Mesendoderm (in vitro differentiated cells): ENCODE measurements around the gene TWF2.

Source experiments
- DNase-seq: peaks from one replicate; pipeline ENCODE4 v3.0.0; 2013
- H2AK5ac ChIP-seq: 2 replicates; pipeline ENCODE4 v1.6.1; 2013; ENCODE audit warnings: low read length, inconsistent platforms
- H2BK120ac ChIP-seq: 2 replicates; pipeline ENCODE4 v1.6.1; 2013; ENCODE audit warnings: low read depth, mild to moderate bottlenecking, low read length, moderate library complexity, mixed read lengths
- H2BK15ac ChIP-seq: replicated peaks from 2 replicates; pipeline ENCODE4 v1.6.1; 2013; ENCODE audit warnings: low read depth, mild to moderate bottlenecking, moderate library complexity
- H2BK5ac ChIP-seq: 2 replicates; pipeline ENCODE4 v1.6.1; 2013; ENCODE audit warnings: low read length, inconsistent platforms
- H3K18ac ChIP-seq: 2 replicates; pipeline ENCODE4 v1.6.1; 2013; ENCODE audit warnings: mild to moderate bottlenecking, low read length, mixed read lengths
- H3K23ac ChIP-seq: one replicate; pipeline ENCODE4 v1.6.1; 2013; ENCODE audit warnings: low read length
- H3K27ac ChIP-seq: 2 replicates; pipeline ENCODE4 v1.5.1; 2013; ENCODE audit warnings: low read depth, mild to moderate bottlenecking, inconsistent platforms, low read length, moderate library complexity
- H3K27me3 ChIP-seq: 2 replicates; pipeline ENCODE4 v1.6.1; 2013; ENCODE audit warnings: low read length, control low read depth, mild to moderate bottlenecking, inconsistent platforms; ENCODE audit not compliant: insufficient read depth, poor library complexity
- H3K36me3 ChIP-seq: 2 replicates; pipeline ENCODE4 v1.6.1; 2013; ENCODE audit warnings: low read length, inconsistent platforms; ENCODE audit not compliant: control insufficient read depth, insufficient read depth
- H3K4ac ChIP-seq: one replicate; pipeline ENCODE4 v1.6.1; 2013; ENCODE audit warnings: low read depth, mild to moderate bottlenecking, low read length, moderate library complexity
- H3K4me1 ChIP-seq: 2 replicates; pipeline ENCODE4 v1.6.1; 2013; ENCODE audit warnings: low read depth, low read length, inconsistent platforms; ENCODE audit not compliant: control insufficient read depth
- H3K4me2 ChIP-seq: 2 replicates; pipeline ENCODE4 v1.6.1; 2013; ENCODE audit warnings: low read length
- H3K4me3 ChIP-seq: 2 replicates; pipeline ENCODE4 v1.5.1; 2013; ENCODE audit warnings: mild to moderate bottlenecking, low read length
- H3K56ac ChIP-seq: one replicate; pipeline ENCODE4 v1.6.1; 2013; ENCODE audit warnings: low read length
- H3K79me1 ChIP-seq: 2 replicates; pipeline ENCODE4 v1.6.1; 2013; ENCODE audit warnings: low read length, inconsistent platforms
- H3K79me2 ChIP-seq: 2 replicates; pipeline ENCODE4 v1.6.1; 2013; ENCODE audit warnings: mild to moderate bottlenecking, low read length; ENCODE audit not compliant: control insufficient read depth, insufficient read depth
- H3K9ac ChIP-seq: 2 replicates; pipeline ENCODE4 v1.6.1; 2013; ENCODE audit warnings: low read length, inconsistent platforms
- H4K5ac ChIP-seq: one replicate; pipeline ENCODE4 v1.6.1; 2013; ENCODE audit warnings: low read length
- H4K8ac ChIP-seq: one replicate; pipeline ENCODE4 v1.6.1; 2013; ENCODE audit warnings: low read depth, mild to moderate bottlenecking, control low read depth, low read length, moderate library complexity
- WGBS: extraction: QIAGEN DNeasy Blood & Tissue Kit; methylation state at CpG from one replicate; pipeline ENCODE4 v1.1.7; 2013; ENCODE audit warnings: low lambda C conversion rate, missing lambda C conversion rate; ENCODE audit not compliant: insufficient coverage; ENCODE audit errors: extremely low coverage; 5-methylcytosine and 5-hydroxymethylcytosine counted together

The TWF2 gene

GRCh38 chr3:52236424-52236886 lies 2.5 kb downstream of the TWF2 start:
- H3K9ac ChIP-seq: no peak overlapping the region
- no peak overlapping the region for H2BK120ac ChIP-seq
- no peak overlapping the region for H3K4me2 ChIP-seq
- H3K36me3 ChIP-seq: no peaks in the 10 kb centered on the region
- H4K8ac ChIP-seq: no peak overlapping the region
- H3K4me1 ChIP-seq: peaks cover 13% of the 10 kb centered on the region
- peaks cover 4% of the 10 kb centered on the region for H3K79me1 ChIP-seq
- H4K5ac ChIP-seq: no peak overlapping the region
- no peak overlapping the region for H3K56ac ChIP-seq
- no peak overlapping the region for H3K23ac ChIP-seq
- H2BK15ac ChIP-seq: no peak overlapping the region
- no peak overlapping the region for H2BK5ac ChIP-seq
- H3K18ac ChIP-seq: no peak overlapping the region
- H3K27ac ChIP-seq: no peak overlapping the region
- H3K79me2 ChIP-seq: peaks cover 2% of the 10 kb centered on the region
- no peak overlapping the region for H2AK5ac ChIP-seq
- no peak overlapping the region for H3K4me3 ChIP-seq
- no peaks in the 10 kb centered on the region for H3K27me3 ChIP-seq
- H3K4ac ChIP-seq: no peak overlapping the region
- WGBS: no CpG with 5 or more reads among the region's 5 CpGs
- no peak for DNase-seq

GRCh38 chr3:52234516-52235447 lies 4.2 kb downstream of the TWF2 start:
- H3K9ac ChIP-seq: no peak overlapping the region
- peaks cover 5% of the 10 kb centered on the region for H3K4me1 ChIP-seq
- H3K79me2 ChIP-seq: peaks cover 2% of the 10 kb centered on the region
- no CpG with 5 or more reads among the region's 15 CpGs for WGBS
- no peak for DNase-seq
- peaks cover 4% of the 10 kb centered on the region for H3K36me3 ChIP-seq
- no peak overlapping the region for H3K4ac ChIP-seq
- no peak overlapping the region for H3K4me3 ChIP-seq
- H3K18ac ChIP-seq: no peak overlapping the region
- H3K56ac ChIP-seq: no peak overlapping the region
- no peak overlapping the region for H2BK5ac ChIP-seq
- H3K27ac ChIP-seq: no peak overlapping the region
- no peak overlapping the region for H3K4me2 ChIP-seq
- H3K79me1 ChIP-seq: peaks cover 4% of the 10 kb centered on the region
- no peak overlapping the region for H4K5ac ChIP-seq
- no peak overlapping the region for H4K8ac ChIP-seq
- H3K23ac ChIP-seq: no peak overlapping the region
- no peaks in the 10 kb centered on the region for H3K27me3 ChIP-seq
- H2BK120ac ChIP-seq: no peak overlapping the region
- H2AK5ac ChIP-seq: no peak overlapping the region
- no peak overlapping the region for H2BK15ac ChIP-seq

GRCh38 chr3:52233968-52234367 lies 5.0 kb downstream of the TWF2 start:
- no peak overlapping the region for H3K9ac ChIP-seq
- H3K36me3 ChIP-seq: peaks cover 8% of the 10 kb centered on the region
- H2AK5ac ChIP-seq: no peak overlapping the region
- peaks cover 4% of the 10 kb centered on the region for H3K79me1 ChIP-seq
- peaks cover 5% of the 10 kb centered on the region for H3K4me1 ChIP-seq
- H2BK15ac ChIP-seq: no peak overlapping the region
- no peak overlapping the region for H3K18ac ChIP-seq
- H3K27ac ChIP-seq: no peak overlapping the region
- no peak overlapping the region for H2BK120ac ChIP-seq
- no peak overlapping the region for H3K4me3 ChIP-seq
- H2BK5ac ChIP-seq: no peak overlapping the region
- no CpG with 5 or more reads among the region's 3 CpGs for WGBS
- no peak overlapping the region for H3K4ac ChIP-seq
- DNase-seq: no peak
- H4K8ac ChIP-seq: no peak overlapping the region
- H4K5ac ChIP-seq: no peak overlapping the region
- no peak overlapping the region for H3K4me2 ChIP-seq
- H3K23ac ChIP-seq: no peak overlapping the region
- no peaks in the 10 kb centered on the region for H3K27me3 ChIP-seq
- peaks cover 2% of the 10 kb centered on the region for H3K79me2 ChIP-seq
- no peak overlapping the region for H3K56ac ChIP-seq

- Histone ChIP-seq H3K27me3 (no peaks in the 10 kb centered on the region), H2BK15ac (no peak overlapping the region), H3K23ac (no peak overlapping the region), H2BK5ac (no peak overlapping the region), H3K56ac (no peak overlapping the region), H4K8ac (no peak overlapping the region), H3K9ac (peak overlapping the region; percentile 17), H3K4ac (no peak overlapping the region), H3K18ac (no peak overlapping the region), H3K4me2 (no peak overlapping the region), H3K4me3 (no peak overlapping the region), H3K79me2 (no peaks in the 10 kb centered on the region), H3K79me1 (peaks cover 1% of the 10 kb centered on the region), H2BK120ac (no peak overlapping the region), H2AK5ac (no peak overlapping the region), H3K27ac (no peak overlapping the region), H3K4me1 (peaks cover 3% of the 10 kb centered on the region), H3K36me3 (peaks cover 8% of the 10 kb centered on the region), H4K5ac (no peak overlapping the region)
- no peak for DNase-seq
- WGBS: no CpG with 5 or more reads among the region's 5 CpGs
These were observed 5.8 kb downstream of the TWF2 start for GRCh38 chr3:52233108-52233591.

GRCh38 chr3:52232279-52233107 lies 6.5 kb downstream of the TWF2 start:
- H3K18ac ChIP-seq: no peak overlapping the region
- H4K5ac ChIP-seq: no peak overlapping the region
- no peak overlapping the region for H3K4ac ChIP-seq
- H3K4me1 ChIP-seq: peaks cover 3% of the 10 kb centered on the region
- no peak overlapping the region for H2BK5ac ChIP-seq
- H2BK15ac ChIP-seq: no peak overlapping the region
- no peak overlapping the region for H4K8ac ChIP-seq
- H3K56ac ChIP-seq: no peak overlapping the region
- no peak overlapping the region for H3K27ac ChIP-seq
- no CpG with 5 or more reads among the region's 28 CpGs for WGBS
- no peak overlapping the region for H3K4me3 ChIP-seq
- H3K4me2 ChIP-seq: no peak overlapping the region
- peak overlapping the region; percentile 17 for H3K9ac ChIP-seq
- peaks cover 8% of the 10 kb centered on the region for H3K36me3 ChIP-seq
- H3K79me2 ChIP-seq: no peaks in the 10 kb centered on the region
- H2AK5ac ChIP-seq: no peak overlapping the region
- H3K79me1 ChIP-seq: peaks cover 1% of the 10 kb centered on the region
- no peaks in the 10 kb centered on the region for H3K27me3 ChIP-seq
- H3K23ac ChIP-seq: no peak overlapping the region
- DNase-seq: no peak
- H2BK120ac ChIP-seq: no peak overlapping the region
